Right atrium auricular region (tissue), 2 donors: ENCODE data around the gene DLGAP1. TPM values are rescaled to one million over a fixed set of nuclear protein-coding genes. Genes with fewer than 3 reads are reported as not detected.
A peak's percentile ranks its signal among the peaks of the same experiment; 100 is the strongest.

Experiments used
- DNase-seq: peaks from one replicate; pipeline ENCODE4 v3.0.0-alpha.2; 2019; ENCODE audit warnings: low spot score
- H3K27ac ChIP-seq, 2 donors: fragments of 200-600 bp; sonication (generic); 1 replicate in 1 of 2; 2 replicates in 1 of 2; pipeline ENCODE4 v1.5.1; 2016 to 2019
- H3K27me3 ChIP-seq, 2 donors: fragments of 200-600 bp; sonication (generic); one replicate each; pipeline versions ENCODE4 v1.5.1 to v1.6.0; 2017 to 2019
- H3K36me3 ChIP-seq: fragments of 200-600 bp; sonication (generic); one replicate; pipeline ENCODE4 v1.5.1; 2016
- H3K4me1 ChIP-seq, 2 donors: fragments of 200-600 bp; sonication (generic); one replicate each; pipeline versions ENCODE4 v1.5.1 to v1.6.0; 2017 to 2019
- H3K4me3 ChIP-seq, 2 donors: fragments of 200-600 bp; sonication (generic); 1 replicate in 1 of 2; 2 replicates in 1 of 2; pipeline ENCODE4 v1.5.1; 2017 to 2019; ENCODE audit warnings: mild to moderate bottlenecking in 1 of 2, moderate library complexity in 1 of 2
- H3K9me3 ChIP-seq, 2 donors: fragments of 200-600 bp; sonication (generic); one replicate each; pipeline ENCODE4 v1.5.1; 2019
- CTCF ChIP-seq, 2 donors: fragments of 200-600 bp; sonication (generic); IDR thresholded peaks; one replicate each; pipeline ENCODE4 v1.5.1; 2019; ENCODE audit warnings: antibody characterized with exemption in 2 of 2
- total RNA-seq, 2 donors: library from RNA; depleted of rRNA; stranded (reverse); fragments of >200 nt; gene quantifications; one replicate each; pipeline ENCODE4 v1.1.0, GENCODE V29; 2016

Gene DLGAP1
- total RNA-seq, 2 donors from 2014 or later, result 0.56 to 1.1 TPM

- no peak overlapping the region for H3K27ac ChIP-seq
- no peak overlapping the region for H3K4me3 ChIP-seq
- DNase-seq, result no peak
- no peaks in the 10 kb centered on the region for H3K27me3 ChIP-seq
- peaks cover 0 to 6% of the 10 kb centered on the region in 2 donors for H3K4me1 ChIP-seq
- H3K9me3 ChIP-seq, result no peaks in the 10 kb centered on the region
- no peaks in the 10 kb centered on the region for H3K36me3 ChIP-seq
- TF ChIP-seq CTCF (IDR thresholded peaks at IDR 0.05), result no peak
These were observed 591.5 kb downstream of the DLGAP1 start for GRCh38 chr18:3863593-3863992.

GRCh38 chr18:3863006-3863405 is 592.1 kb downstream of the DLGAP1 start:
- H3K4me3 ChIP-seq, result no peak overlapping the region
- no peaks in the 10 kb centered on the region for H3K27me3 ChIP-seq
- no peak overlapping the region for H3K27ac ChIP-seq
- DNase-seq, result no peak
- H3K9me3 ChIP-seq, result no peaks in the 10 kb centered on the region
- H3K36me3 ChIP-seq, result no peaks in the 10 kb centered on the region
- no peak for TF ChIP-seq CTCF (IDR thresholded peaks at IDR 0.05)
- peaks cover 0 to 3% of the 10 kb centered on the region in 2 donors for H3K4me1 ChIP-seq

- no peak overlapping the region for H3K4me3 ChIP-seq
- no peak for DNase-seq
- no peak for TF ChIP-seq CTCF (IDR thresholded peaks at IDR 0.05)
- H3K36me3 ChIP-seq, result no peaks in the 10 kb centered on the region
- H3K9me3 ChIP-seq, result no peaks in the 10 kb centered on the region
- no peaks in the 10 kb centered on the region for H3K4me1 ChIP-seq
- no peak overlapping the region for H3K27ac ChIP-seq
- H3K27me3 ChIP-seq, result no peaks in the 10 kb centered on the region
These were observed 593.6 kb downstream of the DLGAP1 start for GRCh38 chr18:3861495-3861894.

GRCh38 chr18:3857544-3857943 is 597.6 kb downstream of the DLGAP1 start:
- DNase-seq, result no peak
- no peak overlapping the region for H3K27ac ChIP-seq
- H3K4me3 ChIP-seq, result no peak overlapping the region
- no peaks in the 10 kb centered on the region for H3K27me3 ChIP-seq
- no peaks in the 10 kb centered on the region for H3K4me1 ChIP-seq
- H3K36me3 ChIP-seq, result no peaks in the 10 kb centered on the region
- no peaks in the 10 kb centered on the region for H3K9me3 ChIP-seq
- no peak for TF ChIP-seq CTCF (IDR thresholded peaks at IDR 0.05)

- no peak overlapping the region for H3K27ac ChIP-seq
- H3K36me3 ChIP-seq, result no peaks in the 10 kb centered on the region
- no peaks in the 10 kb centered on the region for H3K4me1 ChIP-seq
- no peaks in the 10 kb centered on the region for H3K9me3 ChIP-seq
- no peak for TF ChIP-seq CTCF (IDR thresholded peaks at IDR 0.05)
- no peak overlapping the region for H3K4me3 ChIP-seq
- H3K27me3 ChIP-seq, result no peaks in the 10 kb centered on the region
- DNase-seq, result no peak
These were observed 599.1 kb downstream of the DLGAP1 start for GRCh38 chr18:3855966-3856365.

GRCh38 chr18:3852321-3852720 is 602.8 kb downstream of the DLGAP1 start:
- Histone ChIP-seq H3K4me1 (no peaks in the 10 kb centered on the region), H3K27ac (no peak overlapping the region), H3K36me3 (no peaks in the 10 kb centered on the region), H3K27me3 (no peaks in the 10 kb centered on the region), H3K4me3 (no peak overlapping the region), H3K9me3 (no peaks in the 10 kb centered on the region)
- TF ChIP-seq CTCF (IDR thresholded peaks at IDR 0.05), result peak in 1 of 2 donors; percentile 10
- DNase-seq, result no peak
